ENCODE results near the gene PRKN.

Gene PRKN

GRCh38 chr6:162313922-162314660 lies 413.5 kb downstream of the PRKN start:
- DNase-seq (ENCODE audit: low read depth) = no peak

- DNase-seq (ENCODE audit: low read depth) = no peak
These were observed 419.7 kb downstream of the PRKN start for GRCh38 chr6:162307865-162308264.

GRCh38 chr6:162306616-162307015 lies 420.9 kb downstream of the PRKN start:
- DNase-seq (ENCODE audit: low read depth) = no peak

GRCh38 chr6:162301128-162301527 lies 426.4 kb downstream of the PRKN start:
- DNase-seq (ENCODE audit: low read depth) = no peak

GRCh38 chr6:162294029-162294428 lies 433.5 kb downstream of the PRKN start:
- DNase-seq (ENCODE audit: low read depth) = no peak

GRCh38 chr6:162292915-162293314 lies 434.7 kb downstream of the PRKN start:
- DNase-seq (ENCODE audit: low read depth) = no peak

- DNase-seq (ENCODE audit: low read depth) = no peak
These were observed 436.6 kb downstream of the PRKN start for GRCh38 chr6:162290846-162291465.

GRCh38 chr6:162289972-162290371 lies 437.6 kb downstream of the PRKN start:
- DNase-seq (ENCODE audit: low read depth) = no peak

- no peak for DNase-seq (ENCODE audit: low read depth)
These were observed 453.6 kb downstream of the PRKN start for GRCh38 chr6:162273986-162274385.

GRCh38 chr6:162271922-162272321 lies 455.6 kb downstream of the PRKN start:
- DNase-seq (ENCODE audit: low read depth) = no peak

- DNase-seq (ENCODE audit: low read depth) = no peak
These were observed 456.6 kb downstream of the PRKN start for GRCh38 chr6:162270966-162271365.

- DNase-seq (ENCODE audit: low read depth) = no peak
These were observed 459.9 kb downstream of the PRKN start for GRCh38 chr6:162267641-162268040.

- no peak for DNase-seq (ENCODE audit: low read depth)
These were observed 460.4 kb downstream of the PRKN start for GRCh38 chr6:162267126-162267525.

GRCh38 chr6:162264581-162264980 lies 463.0 kb downstream of the PRKN start:
- no peak for DNase-seq (ENCODE audit: low read depth)

- DNase-seq (ENCODE audit: low read depth) = no peak
These were observed 464.9 kb downstream of the PRKN start for GRCh38 chr6:162262466-162263196.

- no peak for DNase-seq (ENCODE audit: low read depth)
These were observed 466.0 kb downstream of the PRKN start for GRCh38 chr6:162261598-162261997.

- no peak for DNase-seq (ENCODE audit: low read depth)
These were observed 467.5 kb downstream of the PRKN start for GRCh38 chr6:162260027-162260426.

- DNase-seq (ENCODE audit: low read depth) = no peak
These were observed 468.9 kb downstream of the PRKN start for GRCh38 chr6:162258647-162259046.

- no peak for DNase-seq (ENCODE audit: low read depth)
These were observed 471.2 kb downstream of the PRKN start for GRCh38 chr6:162256361-162256760.

- no peak for DNase-seq (ENCODE audit: low read depth)
These were observed 476.3 kb downstream of the PRKN start for GRCh38 chr6:162251257-162251656.

- DNase-seq (ENCODE audit: low read depth) = no peak
These were observed 477.5 kb downstream of the PRKN start for GRCh38 chr6:162249907-162250642.

- DNase-seq (ENCODE audit: low read depth) = no peak
These were observed 481.6 kb downstream of the PRKN start for GRCh38 chr6:162245830-162246420.

Measured in non-pigmented ciliary epithelial cell (primary cell).